Transverse colon (tissue), 3 donors: ENCODE results near the gene LAMB1.

Source experiments
- CTCF ChIP-seq, 5 experiments: fragments of 200-600 bp in 3 of 5; fragments of 450-650 bp in 2 of 5; sonication (generic) in 3 of 5; IDR thresholded peaks; 1 replicate in 2 of 5; 2 replicates in 3 of 5; pipeline ENCODE4 v1.5.1; 2016 to 2017; ENCODE audit warnings: antibody characterized with exemption in 5 of 5, inconsistent platforms in 3 of 5, mild to moderate bottlenecking in 2 of 5, moderate library complexity in 1 of 5
- POLR2A ChIP-seq: fragments of 450-650 bp; IDR thresholded peaks from one replicate; pipeline ENCODE4 v1.6.1; 2016; ENCODE audit warnings: antibody characterized with exemption, mild to moderate bottlenecking, moderate library complexity

- no peak for TF ChIP-seq CTCF (IDR thresholded peaks at IDR 0.05)
- no peak for TF ChIP-seq POLR2A
These were observed 15.7 kb upstream of the LAMB1 start for GRCh38 chr7:108018668-108019067.
